ENCODE measurements around the gene ANGPTL2.

DNA sequence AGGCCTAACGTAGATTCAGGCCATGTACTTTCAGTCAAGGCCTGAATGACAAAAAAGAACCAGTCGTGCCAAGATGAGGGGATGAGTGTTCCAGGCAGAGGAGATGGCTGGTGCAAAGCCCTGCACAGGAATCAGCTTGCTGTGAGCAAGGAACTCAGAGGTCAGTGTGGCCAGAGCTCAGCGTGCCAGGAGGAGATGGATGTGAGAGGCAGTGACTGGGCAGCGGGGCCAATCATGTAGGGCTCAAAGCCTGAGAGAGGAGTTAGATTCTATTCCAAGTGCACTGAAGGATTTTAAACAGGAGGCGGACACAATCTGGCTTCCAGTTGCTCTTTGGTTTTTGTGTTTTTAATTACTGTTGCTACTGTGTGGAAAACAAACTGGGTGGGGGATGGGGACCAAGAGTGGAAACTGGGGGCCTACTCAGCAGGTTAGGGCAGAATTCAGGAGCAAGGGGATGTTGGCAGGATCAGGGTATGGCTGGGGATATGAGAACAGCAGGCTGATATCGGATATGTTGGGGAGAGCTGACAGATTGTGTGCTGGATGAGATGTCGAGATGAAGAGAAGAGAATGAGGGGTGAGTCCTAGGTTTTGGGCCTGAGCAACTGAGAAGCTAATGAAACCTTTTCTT is 64.3 kb downstream of the ANGPTL2 start:
- TF ChIP-seq, protein P1, sequence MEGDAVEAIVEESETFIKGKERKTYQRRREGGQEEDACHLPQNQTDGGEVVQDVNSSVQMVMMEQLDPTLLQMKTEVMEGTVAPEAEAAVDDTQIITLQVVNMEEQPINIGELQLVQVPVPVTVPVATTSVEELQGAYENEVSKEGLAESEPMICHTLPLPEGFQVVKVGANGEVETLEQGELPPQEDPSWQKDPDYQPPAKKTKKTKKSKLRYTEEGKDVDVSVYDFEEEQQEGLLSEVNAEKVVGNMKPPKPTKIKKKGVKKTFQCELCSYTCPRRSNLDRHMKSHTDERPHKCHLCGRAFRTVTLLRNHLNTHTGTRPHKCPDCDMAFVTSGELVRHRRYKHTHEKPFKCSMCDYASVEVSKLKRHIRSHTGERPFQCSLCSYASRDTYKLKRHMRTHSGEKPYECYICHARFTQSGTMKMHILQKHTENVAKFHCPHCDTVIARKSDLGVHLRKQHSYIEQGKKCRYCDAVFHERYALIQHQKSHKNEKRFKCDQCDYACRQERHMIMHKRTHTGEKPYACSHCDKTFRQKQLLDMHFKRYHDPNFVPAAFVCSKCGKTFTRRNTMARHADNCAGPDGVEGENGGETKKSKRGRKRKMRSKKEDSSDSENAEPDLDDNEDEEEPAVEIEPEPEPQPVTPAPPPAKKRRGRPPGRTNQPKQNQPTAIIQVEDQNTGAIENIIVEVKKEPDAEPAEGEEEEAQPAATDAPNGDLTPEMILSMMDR (conservative IDR thresholded peaks at IDR 0.05; ENCODE audit: low read depth, low read length), result no peak
- TF ChIP-seq POLR2A (IDR thresholded peaks at IDR 0.05; ENCODE audit: low read depth, low read length), result no peak
- TF ChIP-seq BHLHE40 (IDR thresholded peaks at IDR 0.05; ENCODE audit: low read depth, low read length), result no peak
- no peak for TF ChIP-seq RFX5 (IDR thresholded peaks at IDR 0.05; ENCODE audit: low read depth, low read length)
- TF ChIP-seq, protein P2, sequence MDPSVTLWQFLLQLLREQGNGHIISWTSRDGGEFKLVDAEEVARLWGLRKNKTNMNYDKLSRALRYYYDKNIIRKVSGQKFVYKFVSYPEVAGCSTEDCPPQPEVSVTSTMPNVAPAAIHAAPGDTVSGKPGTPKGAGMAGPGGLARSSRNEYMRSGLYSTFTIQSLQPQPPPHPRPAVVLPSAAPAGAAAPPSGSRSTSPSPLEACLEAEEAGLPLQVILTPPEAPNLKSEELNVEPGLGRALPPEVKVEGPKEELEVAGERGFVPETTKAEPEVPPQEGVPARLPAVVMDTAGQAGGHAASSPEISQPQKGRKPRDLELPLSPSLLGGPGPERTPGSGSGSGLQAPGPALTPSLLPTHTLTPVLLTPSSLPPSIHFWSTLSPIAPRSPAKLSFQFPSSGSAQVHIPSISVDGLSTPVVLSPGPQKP (IDR thresholded peaks at IDR 0.05; ENCODE audit: borderline replicate concordance, low read depth, low read length), result no peak
- no peak for TF ChIP-seq SMC3 (IDR thresholded peaks at IDR 0.05; ENCODE audit: low read depth, low read length)
- TF ChIP-seq, protein P3, sequence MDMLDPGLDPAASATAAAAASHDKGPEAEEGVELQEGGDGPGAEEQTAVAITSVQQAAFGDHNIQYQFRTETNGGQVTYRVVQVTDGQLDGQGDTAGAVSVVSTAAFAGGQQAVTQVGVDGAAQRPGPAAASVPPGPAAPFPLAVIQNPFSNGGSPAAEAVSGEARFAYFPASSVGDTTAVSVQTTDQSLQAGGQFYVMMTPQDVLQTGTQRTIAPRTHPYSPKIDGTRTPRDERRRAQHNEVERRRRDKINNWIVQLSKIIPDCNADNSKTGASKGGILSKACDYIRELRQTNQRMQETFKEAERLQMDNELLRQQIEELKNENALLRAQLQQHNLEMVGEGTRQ (IDR thresholded peaks at IDR 0.05; ENCODE audit: low read depth, low read length), result no peak
- no peak for TF ChIP-seq CHD1 (IDR thresholded peaks at IDR 0.05; ENCODE audit: low read depth, low read length)
- TF ChIP-seq MAFK (IDR thresholded peaks at IDR 0.05; ENCODE audit: low read depth, low read length), result no peak
